Left ventricle myocardium inferior (tissue), 1 donor: ENCODE results near the gene MSX2. TPM values are rescaled to one million over a fixed set of nuclear protein-coding genes. Genes with fewer than 3 reads are reported as not detected.

Experiments used
- DNase-seq: peaks from one replicate; pipeline ENCODE4 v3.0.0-alpha.2; 2020
- H3K27ac ChIP-seq: fragments of 200-600 bp; replicated peaks from 2 replicates; pipeline ENCODE4 v1.8.0; 2021
- H3K27me3 ChIP-seq: fragments of 200-600 bp; 2 replicates; pipeline ENCODE4 v1.8.0; 2021; ENCODE audit warnings: low read depth
- H3K36me3 ChIP-seq: fragments of 200-600 bp; 2 replicates; pipeline ENCODE4 v1.8.0; 2021
- H3K4me1 ChIP-seq: fragments of 200-600 bp; 2 replicates; pipeline ENCODE4 v1.8.0; 2021
- H3K4me3 ChIP-seq: fragments of 200-600 bp; 2 replicates; pipeline ENCODE4 v1.8.0; 2021; ENCODE audit warnings: mild to moderate bottlenecking, moderate library complexity
- H3K9me3 ChIP-seq: fragments of 200-600 bp; replicated peaks from 2 replicates; pipeline ENCODE4 v1.8.0; 2021
- intact Hi-C: fragments of 100-400 bp; cut with micrococcal nuclease; formaldehyde crosslinking; loops from one replicate; pipeline ENCODE4 v1.11.0; 2022
- total RNA-seq: library from RNA; stranded (reverse); fragmentation: NEBNext Ultra II Directional; extraction: Animal tissue kit (Norgen Biotek cat#: 25700); gene quantifications from one replicate; pipeline ENCODE4 v1.2.1, GENCODE V29; 2021
- TF ChIP-seq, protein P1 (sequence below): fragments of 200-600 bp; IDR thresholded peaks from 2 replicates; pipeline ENCODE4 v1.8.0; 2021; ENCODE audit warnings: antibody characterized with exemption, mild to moderate bottlenecking, borderline replicate concordance
- donor health status: DM: no; HTN: yes; CAD: no; lungs with severe emphysema.

The MSX2 gene
- total RNA-seq, 1 donor from 2014 or later, result 2.3 TPM

DNA sequence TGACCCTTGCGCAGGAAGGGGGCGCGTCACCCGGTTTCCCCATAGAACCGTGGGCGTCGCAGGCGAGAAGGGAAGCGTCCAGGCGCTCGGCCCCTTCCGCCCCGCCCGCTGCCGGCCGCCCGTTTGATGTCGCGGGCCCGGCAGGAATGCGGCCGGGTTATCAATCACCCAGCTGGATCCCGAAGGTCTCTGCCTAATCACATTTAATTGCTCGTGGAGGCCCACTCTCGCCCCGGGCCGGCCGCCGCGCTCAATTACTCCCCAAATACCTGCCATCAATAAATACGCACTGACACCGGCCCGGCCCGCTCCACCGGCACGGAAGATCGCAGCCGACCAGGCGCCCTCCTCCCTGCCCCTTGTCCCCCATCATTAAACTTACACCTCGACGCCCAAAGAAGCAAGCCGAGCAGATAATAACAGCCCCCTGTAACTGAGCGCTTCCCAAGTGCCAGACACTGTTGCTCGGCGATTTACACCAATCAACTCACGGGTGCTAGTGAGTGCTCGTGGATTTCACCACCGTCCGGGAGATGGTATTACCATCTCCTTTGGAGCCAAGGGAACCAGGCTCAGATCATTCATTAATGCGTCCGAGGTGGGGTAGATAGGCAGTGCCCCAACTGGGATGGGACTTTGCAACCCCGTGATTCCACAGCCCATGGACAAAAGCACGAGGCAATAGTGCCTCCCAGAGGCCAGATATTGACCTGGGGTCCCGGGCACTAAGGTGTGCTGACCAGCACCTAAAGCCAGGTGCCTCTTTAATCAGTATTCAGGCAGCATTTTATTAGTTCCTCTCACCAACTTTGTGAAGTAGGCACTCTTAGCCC is 11.3 kb downstream of the MSX2 start:
- Histone ChIP-seq H3K4me3 (peak overlapping the region; percentile 28), H3K4me1 (peaks cover 18% of the 10 kb centered on the region), H3K27me3 (peaks cover 98% of the 10 kb centered on the region), H3K27ac (no peak overlapping the region), H3K9me3 (no peaks in the 10 kb centered on the region), H3K36me3 (no peaks in the 10 kb centered on the region)
- intact Hi-C loops, result no loop called here
- DNase-seq, result no peak
- TF ChIP-seq, protein P1, sequence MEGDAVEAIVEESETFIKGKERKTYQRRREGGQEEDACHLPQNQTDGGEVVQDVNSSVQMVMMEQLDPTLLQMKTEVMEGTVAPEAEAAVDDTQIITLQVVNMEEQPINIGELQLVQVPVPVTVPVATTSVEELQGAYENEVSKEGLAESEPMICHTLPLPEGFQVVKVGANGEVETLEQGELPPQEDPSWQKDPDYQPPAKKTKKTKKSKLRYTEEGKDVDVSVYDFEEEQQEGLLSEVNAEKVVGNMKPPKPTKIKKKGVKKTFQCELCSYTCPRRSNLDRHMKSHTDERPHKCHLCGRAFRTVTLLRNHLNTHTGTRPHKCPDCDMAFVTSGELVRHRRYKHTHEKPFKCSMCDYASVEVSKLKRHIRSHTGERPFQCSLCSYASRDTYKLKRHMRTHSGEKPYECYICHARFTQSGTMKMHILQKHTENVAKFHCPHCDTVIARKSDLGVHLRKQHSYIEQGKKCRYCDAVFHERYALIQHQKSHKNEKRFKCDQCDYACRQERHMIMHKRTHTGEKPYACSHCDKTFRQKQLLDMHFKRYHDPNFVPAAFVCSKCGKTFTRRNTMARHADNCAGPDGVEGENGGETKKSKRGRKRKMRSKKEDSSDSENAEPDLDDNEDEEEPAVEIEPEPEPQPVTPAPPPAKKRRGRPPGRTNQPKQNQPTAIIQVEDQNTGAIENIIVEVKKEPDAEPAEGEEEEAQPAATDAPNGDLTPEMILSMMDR, result peak; percentile 49

DNA sequence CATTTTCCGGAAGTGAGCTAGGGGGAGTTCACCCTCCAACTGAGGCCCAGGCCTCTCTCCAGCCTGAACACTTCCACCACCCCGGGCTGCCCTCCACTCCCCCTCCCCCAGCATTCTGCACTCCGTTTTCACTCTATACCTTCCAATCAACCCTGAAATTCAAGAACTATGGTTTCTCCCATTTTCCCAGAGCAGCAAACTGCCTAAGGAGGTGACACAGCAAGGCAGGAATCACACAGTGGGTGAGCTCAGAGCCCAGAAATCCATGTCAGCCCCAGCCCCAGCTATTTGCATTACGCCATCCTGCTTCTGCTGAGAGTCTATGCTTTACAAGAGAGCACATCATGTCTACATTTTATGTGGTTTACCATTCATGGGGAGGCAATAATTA is 11.9 kb downstream of the MSX2 start:
- intact Hi-C loops, result no loop called here
- H3K4me1 ChIP-seq, result peaks cover 18% of the 10 kb centered on the region
- no peaks in the 10 kb centered on the region for H3K36me3 ChIP-seq
- no peak overlapping the region for H3K4me3 ChIP-seq
- TF ChIP-seq, protein P1, result no peak
- no peaks in the 10 kb centered on the region for H3K9me3 ChIP-seq
- peaks cover 94% of the 10 kb centered on the region for H3K27me3 ChIP-seq
- H3K27ac ChIP-seq, result no peak overlapping the region
- no peak for DNase-seq

DNA sequence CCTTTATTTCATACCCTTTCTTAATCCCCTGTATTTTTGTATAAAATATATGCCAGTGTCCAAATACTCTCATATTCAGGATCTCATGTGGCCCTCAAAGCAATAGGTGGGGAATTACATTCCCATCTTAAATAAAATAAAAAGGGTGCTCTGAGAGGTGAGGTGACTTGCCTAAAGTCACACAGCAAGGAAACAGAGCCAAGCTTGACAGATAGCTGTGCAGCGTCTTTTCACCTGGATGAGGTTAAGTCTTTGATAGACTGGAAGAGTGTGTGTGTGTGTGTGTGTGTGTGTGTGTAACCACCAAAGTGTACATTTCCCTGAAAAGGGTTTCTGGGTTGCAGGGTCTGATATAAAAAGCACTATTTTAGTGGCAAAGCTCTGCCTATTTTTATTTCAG is 12.4 kb downstream of the MSX2 start:
- no peak for DNase-seq
- Histone ChIP-seq H3K9me3 (no peaks in the 10 kb centered on the region), H3K36me3 (no peaks in the 10 kb centered on the region), H3K4me3 (no peak overlapping the region), H3K27ac (no peak overlapping the region), H3K27me3 (peaks cover 94% of the 10 kb centered on the region), H3K4me1 (peaks cover 13% of the 10 kb centered on the region)
- TF ChIP-seq, protein P1, result no peak
- intact Hi-C loops, result no loop called here

DNA sequence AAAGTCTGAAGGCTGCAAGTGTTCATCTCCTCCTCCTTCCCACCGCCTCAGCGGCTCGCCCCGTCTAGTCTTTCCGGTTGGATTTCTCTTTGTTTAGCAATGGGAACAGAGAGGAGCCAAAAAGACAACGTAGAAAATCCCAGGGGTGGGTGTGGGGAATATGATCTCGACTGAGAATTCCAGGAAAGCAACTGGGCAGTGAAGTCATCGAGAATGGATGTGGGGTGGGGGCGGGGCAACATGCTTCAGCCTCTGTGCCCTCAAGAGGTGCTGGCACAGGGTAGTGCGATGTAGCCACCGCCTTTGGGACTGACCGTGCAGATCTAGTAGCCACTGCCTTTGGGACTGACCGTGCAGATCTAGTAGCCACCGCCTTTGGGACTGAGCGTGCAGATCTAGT is 12.9 kb downstream of the MSX2 start:
- H3K4me1 ChIP-seq, result peaks cover 8% of the 10 kb centered on the region
- peaks cover 93% of the 10 kb centered on the region for H3K27me3 ChIP-seq
- intact Hi-C loops, result no loop called here
- H3K27ac ChIP-seq, result no peak overlapping the region
- H3K9me3 ChIP-seq, result no peaks in the 10 kb centered on the region
- TF ChIP-seq, protein P1, result no peak
- DNase-seq, result no peak
- H3K36me3 ChIP-seq, result no peaks in the 10 kb centered on the region
- no peak overlapping the region for H3K4me3 ChIP-seq

DNA sequence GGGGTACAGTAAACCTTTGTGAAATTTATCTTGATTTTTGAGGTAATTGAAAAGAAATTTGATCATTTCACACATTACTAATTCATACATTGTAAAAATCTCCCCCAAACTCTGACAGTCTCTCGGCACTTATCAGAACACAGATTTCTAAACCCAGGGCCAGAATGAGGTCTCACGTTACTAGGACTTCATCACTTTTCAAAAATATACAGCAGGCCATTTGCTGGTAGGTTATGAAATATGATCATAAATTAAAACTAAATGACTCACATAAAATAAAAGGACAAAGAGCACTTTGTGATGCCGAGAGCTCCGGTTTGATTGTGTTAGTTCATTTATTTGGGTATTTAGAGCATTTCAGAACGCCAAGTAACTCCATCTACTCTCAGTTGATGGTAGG is 17.0 kb downstream of the MSX2 start:
- peaks cover 82% of the 10 kb centered on the region for H3K27me3 ChIP-seq

More for the DNA sequence above, 17.0 kb downstream of the MSX2 start:
- H3K27ac ChIP-seq, result no peak overlapping the region
- TF ChIP-seq, protein P1, result no peak
- no peaks in the 10 kb centered on the region for H3K36me3 ChIP-seq
- no peaks in the 10 kb centered on the region for H3K4me1 ChIP-seq
- no peaks in the 10 kb centered on the region for H3K9me3 ChIP-seq
- no peak for DNase-seq
- intact Hi-C loops, result no loop called here
- no peak overlapping the region for H3K4me3 ChIP-seq
